Upper lobe of left lung (tissue), 6 donors: ENCODE measurements around the gene UFL1. TPM values are rescaled to one million over a fixed set of nuclear protein-coding genes. Genes with fewer than 3 reads are reported as not detected.

Source experiments
- ATAC-seq, 2 donors: fragments of 200-7000 bp; cut with Tn5 transposase; one replicate each; pipeline ENCODE4 v1.9.1; 2022; ENCODE audit warnings: mild to moderate bottlenecking in 2 of 2, moderate library complexity in 2 of 2; ENCODE audit not compliant: low FRiP score in 2 of 2
- DNase-seq, 2 donors: peaks; one replicate each; pipeline ENCODE4 v3.0.0-alpha.2; 2019 to 2020
- H3K27ac ChIP-seq, 4 donors: fragments of 200-600 bp; sonication (generic); one replicate each; pipeline ENCODE4 v1.5.1; 2016 to 2019
- H3K27me3 ChIP-seq, 4 donors: fragments of 200-600 bp; sonication (generic); one replicate each; pipeline ENCODE4 v1.5.1; 2017 to 2019
- H3K36me3 ChIP-seq, 4 donors: fragments of 200-600 bp; sonication (generic); one replicate each; pipeline ENCODE4 v1.5.1; 2016 to 2019
- H3K4me1 ChIP-seq, 4 donors: fragments of 200-600 bp; sonication (generic); one replicate each; pipeline ENCODE4 v1.5.1; 2018 to 2019
- H3K4me3 ChIP-seq, 4 donors: fragments of 200-600 bp; sonication (generic); one replicate each; pipeline ENCODE4 v1.5.1; 2017 to 2019; ENCODE audit warnings: mild to moderate bottlenecking in 2 of 4, moderate library complexity in 1 of 4
- H3K9me3 ChIP-seq, 4 donors: fragments of 200-600 bp; sonication (generic); one replicate each; pipeline ENCODE4 v1.5.1; 2018 to 2019
- EP300 ChIP-seq, 4 donors: sonication (generic); formaldehyde crosslinking; IDR thresholded peaks; one replicate each; pipeline ENCODE4 v1.5.1; 2017; ENCODE audit warnings: antibody characterized with exemption in 4 of 4, control low read depth in 2 of 4
- POLR2A ChIP-seq, 4 donors: fragments of 450-650 bp; IDR thresholded peaks; one replicate each; pipeline ENCODE4 v1.5.1; 2016 to 2017; ENCODE audit warnings: antibody characterized with exemption in 4 of 4, mild to moderate bottlenecking in 2 of 4
- POLR2AphosphoS5 ChIP-seq, 2 donors: sonication (generic); formaldehyde crosslinking; IDR thresholded peaks; one replicate each; pipeline ENCODE4 v1.5.1; 2017; ENCODE audit warnings: antibody characterized with exemption in 2 of 2
- WGBS, 2 donors: methylation state at CpG; one replicate each; pipeline ENCODE4 v1.1.5; 2017 to 2018; 5-methylcytosine and 5-hydroxymethylcytosine counted together
- total RNA-seq, 6 donors: library from RNA; depleted of rRNA in 4 of 6; stranded (reverse); fragments of >200 nt in 4 of 6; gene quantifications; one replicate each; pipeline versions ENCODE4 v1.1.0 to v1.2.1, GENCODE V29; 2016 to 2021
- TF ChIP-seq, protein P1 (sequence below), 6 experiments: fragments of 450-650 bp in 4 of 6; fragments of 200-600 bp in 2 of 6; sonication (generic) in 2 of 6; IDR thresholded peaks; one replicate each; pipeline ENCODE4 v1.5.1; 2016 to 2019; ENCODE audit warnings: antibody characterized with exemption in 6 of 6
- donor health status: DM: no; HTN: no; CAD: no; lungs with moderate emphysema.
- donor health status: DM: no; HTN: yes; CAD: no; lungs with severe emphysema.

UFL1 gene
- total RNA-seq, 6 donors from 2014 or later: 5.9 to 37.5 (median 17.7) TPM

DNA sequence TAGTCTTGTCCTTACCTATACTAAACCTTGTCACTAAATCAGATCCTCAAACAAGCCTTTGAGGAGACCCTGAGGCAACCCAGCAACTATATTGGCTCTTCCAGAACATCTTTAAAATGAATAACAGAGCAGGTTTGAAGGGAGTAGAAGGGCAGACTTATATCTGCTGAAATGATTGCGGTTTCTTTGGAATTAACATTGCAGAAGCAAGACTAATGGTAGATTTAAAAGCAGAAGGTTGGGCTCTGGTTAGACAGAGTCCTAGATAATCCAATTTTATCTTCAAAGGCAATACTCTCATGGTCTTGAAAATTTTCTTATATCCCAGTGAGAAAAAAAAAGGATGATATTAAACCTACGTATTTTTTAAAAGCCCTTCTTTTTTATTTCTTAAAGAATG lies 60.4 kb downstream of the UFL1 start:
- H3K27me3 ChIP-seq: no peaks in the 10 kb centered on the region
- no peaks in the 10 kb centered on the region for H3K9me3 ChIP-seq
- H3K36me3 ChIP-seq: no peaks in the 10 kb centered on the region
- H3K4me1 ChIP-seq: no peaks in the 10 kb centered on the region
- no peak for DNase-seq
- 83 to 92% methylated on average over 2 of the region's 2 CpGs for WGBS, 2 donors
- no peak for ATAC-seq
- H3K4me3 ChIP-seq: no peak overlapping the region
- TF ChIP-seq EP300 (IDR thresholded peaks at IDR 0.05): no peak
- TF ChIP-seq POLR2AphosphoS5 (IDR thresholded peaks at IDR 0.05): no peak
- TF ChIP-seq, protein P1, sequence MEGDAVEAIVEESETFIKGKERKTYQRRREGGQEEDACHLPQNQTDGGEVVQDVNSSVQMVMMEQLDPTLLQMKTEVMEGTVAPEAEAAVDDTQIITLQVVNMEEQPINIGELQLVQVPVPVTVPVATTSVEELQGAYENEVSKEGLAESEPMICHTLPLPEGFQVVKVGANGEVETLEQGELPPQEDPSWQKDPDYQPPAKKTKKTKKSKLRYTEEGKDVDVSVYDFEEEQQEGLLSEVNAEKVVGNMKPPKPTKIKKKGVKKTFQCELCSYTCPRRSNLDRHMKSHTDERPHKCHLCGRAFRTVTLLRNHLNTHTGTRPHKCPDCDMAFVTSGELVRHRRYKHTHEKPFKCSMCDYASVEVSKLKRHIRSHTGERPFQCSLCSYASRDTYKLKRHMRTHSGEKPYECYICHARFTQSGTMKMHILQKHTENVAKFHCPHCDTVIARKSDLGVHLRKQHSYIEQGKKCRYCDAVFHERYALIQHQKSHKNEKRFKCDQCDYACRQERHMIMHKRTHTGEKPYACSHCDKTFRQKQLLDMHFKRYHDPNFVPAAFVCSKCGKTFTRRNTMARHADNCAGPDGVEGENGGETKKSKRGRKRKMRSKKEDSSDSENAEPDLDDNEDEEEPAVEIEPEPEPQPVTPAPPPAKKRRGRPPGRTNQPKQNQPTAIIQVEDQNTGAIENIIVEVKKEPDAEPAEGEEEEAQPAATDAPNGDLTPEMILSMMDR (IDR thresholded peaks at IDR 0.05): no peak
- no peak for TF ChIP-seq POLR2A (IDR thresholded peaks at IDR 0.05)
- H3K27ac ChIP-seq: no peak overlapping the region

DNA sequence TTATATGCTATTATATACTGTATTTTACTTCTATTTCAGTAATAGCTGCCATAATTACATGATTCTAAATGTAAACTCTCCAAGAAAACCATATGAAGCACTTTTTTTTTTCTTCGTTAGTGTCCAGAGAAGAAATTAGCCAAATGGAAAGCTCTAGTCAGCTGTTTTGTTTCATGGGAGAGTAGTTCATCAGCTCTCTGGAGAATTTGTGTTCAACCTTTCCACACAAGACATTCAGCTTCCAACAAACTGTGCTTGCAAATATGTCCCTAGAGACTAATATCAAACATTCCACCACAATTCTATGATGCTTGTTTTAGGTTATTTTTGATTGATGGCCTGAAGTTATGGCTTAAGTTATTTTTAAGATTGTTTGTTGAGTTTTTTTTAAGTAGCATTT lies 60.8 kb downstream of the UFL1 start:
- TF ChIP-seq EP300 (IDR thresholded peaks at IDR 0.05) (no peak), POLR2AphosphoS5 (IDR thresholded peaks at IDR 0.05) (no peak), POLR2A (IDR thresholded peaks at IDR 0.05) (no peak)
- TF ChIP-seq, protein P1 (IDR thresholded peaks at IDR 0.05): no peak
- Histone ChIP-seq H3K4me1 (no peaks in the 10 kb centered on the region), H3K27ac (no peak overlapping the region), H3K36me3 (no peaks in the 10 kb centered on the region), H3K27me3 (no peaks in the 10 kb centered on the region), H3K4me3 (no peak overlapping the region), H3K9me3 (no peaks in the 10 kb centered on the region)
- DNase-seq: no peak
- no peak for ATAC-seq
- 65 to 73% methylated on average over 1 of the region's 1 CpG for WGBS, 2 donors

DNA sequence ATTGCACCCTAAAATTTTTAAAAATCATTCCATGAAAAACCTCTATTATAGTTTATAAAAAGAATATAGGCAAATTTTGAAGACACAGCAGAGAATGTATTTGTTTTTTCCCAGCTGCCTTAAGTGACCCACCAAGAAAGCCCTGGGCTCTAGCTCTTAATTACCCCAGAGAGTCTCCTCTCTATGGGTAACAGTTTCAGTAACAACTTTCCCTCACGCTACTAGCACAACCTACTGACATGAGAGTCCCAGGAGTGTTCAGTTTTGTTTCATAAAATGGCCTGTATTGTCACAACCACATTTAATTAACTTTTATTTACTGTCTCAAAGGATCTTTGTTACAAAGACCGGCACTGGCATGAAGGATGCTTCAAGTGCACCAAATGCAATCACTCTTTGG lies 82.8 kb downstream of the UFL1 start:
- ATAC-seq (no peak), DNase-seq (no peak)
- Histone ChIP-seq H3K9me3 (no peaks in the 10 kb centered on the region), H3K4me3 (no peak overlapping the region), H3K4me1 (no peaks in the 10 kb centered on the region), H3K27ac (no peak overlapping the region), H3K27me3 (no peaks in the 10 kb centered on the region), H3K36me3 (no peaks in the 10 kb centered on the region)
- WGBS, 2 donors: 83 to 84% methylated on average over 2 of the region's 2 CpGs
- TF ChIP-seq POLR2AphosphoS5 (IDR thresholded peaks at IDR 0.05): no peak
- no peak for TF ChIP-seq EP300 (IDR thresholded peaks at IDR 0.05)
- TF ChIP-seq, protein P1 (IDR thresholded peaks at IDR 0.05): no peak
- TF ChIP-seq POLR2A (IDR thresholded peaks at IDR 0.05): no peak

Other genes with a start within 250 kb of the UFL1 start
- 10 to 100 TPM; 10.5 to 25.8 (median 13.3) TPM for gene FHL5, start 41.3 kb downstream of the UFL1 start, total RNA-seq